WTC11 (cell line): ENCODE measurements around the gene IQGAP3.

Experiments
- ATF6 ChIP-seq: sonication (generic); formaldehyde crosslinking; IDR thresholded peaks from 2 replicates; pipeline ENCODE4 v1.8.1; 2023; ENCODE audit warnings: mild to moderate bottlenecking, missing genetic modification reagents
- CBFB ChIP-seq: sonication (generic); formaldehyde crosslinking; IDR thresholded peaks from 2 replicates; pipeline ENCODE4 v1.8.1; 2022; ENCODE audit warnings: mild to moderate bottlenecking, low read depth, missing genetic modification reagents
- CTCF ChIP-seq: fragments of 200-600 bp; IDR thresholded peaks from 2 replicates; pipeline ENCODE4 v1.8.0; 2022; ENCODE audit warnings: antibody characterized with exemption
- ETV6 ChIP-seq: sonication (generic); formaldehyde crosslinking; IDR thresholded peaks from 2 replicates; pipeline ENCODE4 v1.8.1; 2022; ENCODE audit warnings: mild to moderate bottlenecking, missing genetic modification reagents
- IRF1 ChIP-seq: sonication (generic); formaldehyde crosslinking; IDR thresholded peaks from 2 replicates; pipeline ENCODE4 v1.8.0; 2023; ENCODE audit warnings: missing genetic modification reagents
- JUN ChIP-seq: sonication (generic); formaldehyde crosslinking; IDR thresholded peaks from 2 replicates; pipeline ENCODE4 v1.8.0; 2023; ENCODE audit warnings: mild to moderate bottlenecking, missing genetic modification reagents
- USF2 ChIP-seq: sonication (generic); formaldehyde crosslinking; IDR thresholded peaks from 2 replicates; pipeline ENCODE4 v1.8.1; 2023; ENCODE audit warnings: mild to moderate bottlenecking, missing genetic modification reagents, moderate library complexity
- ZMAT4 ChIP-seq: fragments of 250-450 bp; sonication (Bioruptor Pico); IDR thresholded peaks from 2 replicates; pipeline ENCODE4 v1.9.0; 2021; ENCODE audit warnings: mild to moderate bottlenecking
- ZNF281 ChIP-seq: sonication (generic); formaldehyde crosslinking; IDR thresholded peaks from 2 replicates; pipeline ENCODE4 v1.8.0; 2023; ENCODE audit warnings: mild to moderate bottlenecking, missing genetic modification reagents
- TF ChIP-seq, protein P1 (sequence below): sonication (generic); formaldehyde crosslinking; IDR thresholded peaks from 2 replicates; pipeline ENCODE4 v1.8.0; 2023; ENCODE audit warnings: missing genetic modification reagents, mild to moderate bottlenecking, borderline replicate concordance
- TF ChIP-seq, protein P2 (sequence below): sonication (generic); formaldehyde crosslinking; IDR thresholded peaks from 2 replicates; pipeline ENCODE4 v1.8.0; 2022; ENCODE audit warnings: mild to moderate bottlenecking, missing genetic modification reagents

DNA sequence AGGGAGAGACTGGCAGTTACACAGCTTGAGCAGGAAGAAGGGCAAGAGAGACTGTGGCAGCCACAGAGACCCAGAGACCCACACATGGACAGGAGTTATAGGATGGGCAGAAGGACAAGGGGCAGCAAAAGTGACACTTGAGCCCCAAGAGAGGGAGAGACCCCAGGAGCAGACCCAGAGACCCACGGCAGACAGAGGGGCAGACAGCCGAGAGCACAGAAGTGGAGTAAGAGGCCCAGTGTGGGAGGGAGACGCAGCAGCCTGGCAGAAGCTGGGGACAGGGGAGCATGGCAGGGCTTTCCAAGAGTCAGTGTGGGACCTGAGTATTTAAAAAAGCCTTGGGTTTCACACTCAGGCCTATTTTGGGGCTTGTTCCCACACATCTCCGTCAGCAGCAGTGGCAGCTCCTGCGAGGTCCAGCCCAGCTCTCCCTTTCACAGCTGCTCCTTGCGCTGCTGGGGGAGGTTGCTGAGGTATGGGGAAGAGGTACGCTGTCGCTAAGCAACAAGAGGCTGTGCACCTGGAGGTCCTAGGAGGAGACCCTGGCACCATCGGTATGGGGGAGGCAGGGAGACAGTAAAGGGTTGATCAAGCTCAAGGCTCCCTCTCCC, 62.8 kb downstream of the IQGAP3 start:
- TF ChIP-seq JUN (CRISPR knock-in tag) (no peak), CTCF (no peak), ETV6 (no peak), ZMAT4 (no peak), ATF6 (no peak), ZNF281 (no peak), IRF1 (no peak), USF2 (CRISPR knock-in tag) (no peak), CBFB (no peak)
- TF ChIP-seq, protein P1, sequence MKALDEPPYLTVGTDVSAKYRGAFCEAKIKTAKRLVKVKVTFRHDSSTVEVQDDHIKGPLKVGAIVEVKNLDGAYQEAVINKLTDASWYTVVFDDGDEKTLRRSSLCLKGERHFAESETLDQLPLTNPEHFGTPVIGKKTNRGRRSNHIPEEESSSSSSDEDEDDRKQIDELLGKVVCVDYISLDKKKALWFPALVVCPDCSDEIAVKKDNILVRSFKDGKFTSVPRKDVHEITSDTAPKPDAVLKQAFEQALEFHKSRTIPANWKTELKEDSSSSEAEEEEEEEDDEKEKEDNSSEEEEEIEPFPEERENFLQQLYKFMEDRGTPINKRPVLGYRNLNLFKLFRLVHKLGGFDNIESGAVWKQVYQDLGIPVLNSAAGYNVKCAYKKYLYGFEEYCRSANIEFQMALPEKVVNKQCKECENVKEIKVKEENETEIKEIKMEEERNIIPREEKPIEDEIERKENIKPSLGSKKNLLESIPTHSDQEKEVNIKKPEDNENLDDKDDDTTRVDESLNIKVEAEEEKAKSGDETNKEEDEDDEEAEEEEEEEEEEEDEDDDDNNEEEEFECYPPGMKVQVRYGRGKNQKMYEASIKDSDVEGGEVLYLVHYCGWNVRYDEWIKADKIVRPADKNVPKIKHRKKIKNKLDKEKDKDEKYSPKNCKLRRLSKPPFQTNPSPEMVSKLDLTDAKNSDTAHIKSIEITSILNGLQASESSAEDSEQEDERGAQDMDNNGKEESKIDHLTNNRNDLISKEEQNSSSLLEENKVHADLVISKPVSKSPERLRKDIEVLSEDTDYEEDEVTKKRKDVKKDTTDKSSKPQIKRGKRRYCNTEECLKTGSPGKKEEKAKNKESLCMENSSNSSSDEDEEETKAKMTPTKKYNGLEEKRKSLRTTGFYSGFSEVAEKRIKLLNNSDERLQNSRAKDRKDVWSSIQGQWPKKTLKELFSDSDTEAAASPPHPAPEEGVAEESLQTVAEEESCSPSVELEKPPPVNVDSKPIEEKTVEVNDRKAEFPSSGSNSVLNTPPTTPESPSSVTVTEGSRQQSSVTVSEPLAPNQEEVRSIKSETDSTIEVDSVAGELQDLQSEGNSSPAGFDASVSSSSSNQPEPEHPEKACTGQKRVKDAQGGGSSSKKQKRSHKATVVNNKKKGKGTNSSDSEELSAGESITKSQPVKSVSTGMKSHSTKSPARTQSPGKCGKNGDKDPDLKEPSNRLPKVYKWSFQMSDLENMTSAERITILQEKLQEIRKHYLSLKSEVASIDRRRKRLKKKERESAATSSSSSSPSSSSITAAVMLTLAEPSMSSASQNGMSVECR (CRISPR knock-in tag), result no peak
- TF ChIP-seq, protein P2, sequence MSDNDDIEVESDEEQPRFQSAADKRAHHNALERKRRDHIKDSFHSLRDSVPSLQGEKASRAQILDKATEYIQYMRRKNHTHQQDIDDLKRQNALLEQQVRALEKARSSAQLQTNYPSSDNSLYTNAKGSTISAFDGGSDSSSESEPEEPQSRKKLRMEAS (CRISPR knock-in tag), result no peak
